K562 (cell line): ENCODE data around the gene WNT11. TPM values are rescaled to one million over a fixed set of nuclear protein-coding genes. Genes with fewer than 3 reads are reported as not detected.

ENCODE experiments used
- CHD7 ChIP-seq: fragments of 200-600 bp; sonication (generic); IDR thresholded peaks from one replicate; pipeline ENCODE4 v1.6.1; 2012; ENCODE audit warnings: mild to moderate bottlenecking, low read depth, low read length, inconsistent platforms
- E2F1 ChIP-seq: sonication (generic); formaldehyde crosslinking; IDR thresholded peaks from 2 replicates; pipeline ENCODE4 v1.8.1; 2023; ENCODE audit warnings: mild to moderate bottlenecking, missing genetic modification reagents, moderate library complexity
- polyA plus RNA-seq, 8 experiments: library from polyadenylated mRNA; depleted of rRNA in 4 of 8; stranded (reverse) in 5 of 8; unstranded in 3 of 8; fragments of >200 nt; fragmentation: Nextera tagmentation in 2 of 8; fragmentation: Illumina TruSeq in 1 of 8; extraction: Ambion mirVana in 2 of 8; extraction: Trizol in 1 of 8; gene quantifications; 2 replicates each; pipeline versions ENCODE4 v1.2.1 to v1.2.3, GENCODE V29; 2011 to 2014; ENCODE audit warnings: inconsistent platforms in 1 of 8, missing spikeins in 1 of 8
- total RNA-seq, 7 experiments: library from RNA; depleted of rRNA in 6 of 7; stranded (reverse); fragments of >200 nt in 6 of 7; fragmentation: Illumina TruSeq in 2 of 7; extraction: Trizol in 2 of 7; gene quantifications; 2 replicates each; pipeline versions ENCODE4 v1.2.1 to v1.2.3, GENCODE V29; 2011 to 2021; ENCODE audit warnings: low replicate concordance in 1 of 7
- TF ChIP-seq, protein P1 (sequence below): fragments of 250-450 bp; sonication (Bioruptor Pico); IDR thresholded peaks from 2 replicates; pipeline ENCODE4 v1.4.0; 2020; ENCODE audit warnings: mild to moderate bottlenecking, moderate library complexity

WNT11 gene
- total and polyA plus RNA-seq, 9 of the 15 experiments (the other 6 are each of a cell fraction or from before 2014, with no cell fraction given): 0.03 to 0.20 (median 0.09) TPM; not detected in 4

- TF ChIP-seq, protein P1, sequence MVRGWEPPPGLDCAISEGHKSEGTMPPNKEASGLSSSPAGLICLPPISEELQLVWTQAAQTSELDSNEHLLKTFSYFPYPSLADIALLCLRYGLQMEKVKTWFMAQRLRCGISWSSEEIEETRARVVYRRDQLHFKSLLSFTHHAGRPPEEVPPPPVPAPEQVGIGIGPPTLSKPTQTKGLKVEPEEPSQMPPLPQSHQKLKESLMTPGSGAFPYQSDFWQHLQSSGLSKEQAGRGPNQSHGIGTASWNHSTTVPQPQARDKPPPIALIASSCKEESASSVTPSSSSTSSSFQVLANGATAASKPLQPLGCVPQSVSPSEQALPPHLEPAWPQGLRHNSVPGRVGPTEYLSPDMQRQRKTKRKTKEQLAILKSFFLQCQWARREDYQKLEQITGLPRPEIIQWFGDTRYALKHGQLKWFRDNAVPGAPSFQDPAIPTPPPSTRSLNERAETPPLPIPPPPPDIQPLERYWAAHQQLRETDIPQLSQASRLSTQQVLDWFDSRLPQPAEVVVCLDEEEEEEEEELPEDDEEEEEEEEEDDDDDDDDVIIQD: no peak
- TF ChIP-seq E2F1 (CRISPR knock-in tag) (no peak), CHD7 (no peak)
Measured at GRCh38 chr11:76206327-76207081, at the start of gene WNT11 (continued).
